ENCODE results near the gene C12orf76.

Gene C12orf76

DNA sequence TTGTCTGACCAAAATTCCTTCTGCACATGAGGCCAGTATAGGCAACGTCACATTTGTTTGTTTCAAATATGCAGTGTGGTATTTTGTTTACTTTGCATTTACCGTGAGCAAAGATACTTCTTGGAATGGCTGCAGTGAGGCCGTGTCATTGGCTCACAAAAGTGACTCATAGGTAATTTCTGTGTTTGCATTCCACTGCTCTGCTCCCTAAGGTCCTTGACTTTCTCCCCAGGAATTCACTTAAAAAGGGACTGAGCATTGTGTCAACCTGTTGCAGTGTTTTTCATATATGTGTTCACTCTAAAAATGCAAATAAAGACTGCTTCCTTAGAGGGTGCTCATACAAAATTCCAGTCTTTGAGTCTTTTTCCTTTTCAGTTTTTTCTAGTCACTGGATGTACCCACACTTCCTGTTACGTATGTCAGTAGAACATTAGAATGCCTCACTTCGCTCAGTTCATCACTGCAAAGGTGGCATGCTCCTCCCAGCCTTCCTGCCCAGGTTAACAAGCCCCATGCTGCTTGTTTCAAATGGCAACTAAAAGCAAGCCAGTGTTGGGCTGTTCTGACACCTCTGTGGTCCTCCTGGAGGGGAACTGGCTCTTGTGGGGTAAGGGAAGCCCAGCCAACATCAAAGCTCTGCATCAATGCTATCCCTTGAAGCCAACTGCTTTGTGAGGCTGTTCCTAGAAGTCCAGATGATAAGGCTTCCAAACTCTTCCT is 9.1 kb downstream of the C12orf76 start:
- TF ChIP-seq, protein P1, sequence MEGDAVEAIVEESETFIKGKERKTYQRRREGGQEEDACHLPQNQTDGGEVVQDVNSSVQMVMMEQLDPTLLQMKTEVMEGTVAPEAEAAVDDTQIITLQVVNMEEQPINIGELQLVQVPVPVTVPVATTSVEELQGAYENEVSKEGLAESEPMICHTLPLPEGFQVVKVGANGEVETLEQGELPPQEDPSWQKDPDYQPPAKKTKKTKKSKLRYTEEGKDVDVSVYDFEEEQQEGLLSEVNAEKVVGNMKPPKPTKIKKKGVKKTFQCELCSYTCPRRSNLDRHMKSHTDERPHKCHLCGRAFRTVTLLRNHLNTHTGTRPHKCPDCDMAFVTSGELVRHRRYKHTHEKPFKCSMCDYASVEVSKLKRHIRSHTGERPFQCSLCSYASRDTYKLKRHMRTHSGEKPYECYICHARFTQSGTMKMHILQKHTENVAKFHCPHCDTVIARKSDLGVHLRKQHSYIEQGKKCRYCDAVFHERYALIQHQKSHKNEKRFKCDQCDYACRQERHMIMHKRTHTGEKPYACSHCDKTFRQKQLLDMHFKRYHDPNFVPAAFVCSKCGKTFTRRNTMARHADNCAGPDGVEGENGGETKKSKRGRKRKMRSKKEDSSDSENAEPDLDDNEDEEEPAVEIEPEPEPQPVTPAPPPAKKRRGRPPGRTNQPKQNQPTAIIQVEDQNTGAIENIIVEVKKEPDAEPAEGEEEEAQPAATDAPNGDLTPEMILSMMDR (IDR thresholded peaks at IDR 0.05; ENCODE audit: low read depth, low read length), result no peak
- no peak for DNase-seq
- Histone ChIP-seq H3K27ac (no peak overlapping the region), H3K27me3 (ENCODE audit: insufficient read depth, low read depth, severe bottlenecking) (no peaks in the 10 kb centered on the region), H3K36me3 (peaks cover 41% of the 10 kb centered on the region), H3K4me3 (ENCODE audit: low read depth, low read length) (no peak overlapping the region), H3K9me3 (ENCODE audit: severe bottlenecking) (no peaks in the 10 kb centered on the region)

DNA sequence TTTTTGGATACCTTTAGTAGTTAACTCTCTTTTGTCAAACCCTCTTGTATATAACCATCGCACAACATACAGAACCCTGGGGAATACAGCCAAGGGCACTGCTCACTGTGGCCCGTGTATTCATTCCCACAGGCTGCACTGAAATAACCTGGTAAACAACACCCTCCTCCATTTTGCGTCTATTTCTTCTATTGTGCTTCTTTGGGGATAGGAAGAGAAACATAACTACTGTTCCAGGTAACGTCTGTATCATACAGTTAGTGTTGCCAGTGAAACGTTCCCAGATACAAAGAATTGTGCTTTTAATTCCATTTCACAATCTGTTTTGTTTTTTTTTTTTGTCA is 9.6 kb downstream of the C12orf76 start:
- Histone ChIP-seq H3K27ac (no peak overlapping the region), H3K36me3 (peaks cover 46% of the 10 kb centered on the region), H3K27me3 (ENCODE audit: insufficient read depth, low read depth, severe bottlenecking) (no peaks in the 10 kb centered on the region), H3K9me3 (ENCODE audit: severe bottlenecking) (no peaks in the 10 kb centered on the region), H3K4me3 (ENCODE audit: low read depth, low read length) (no peak overlapping the region)
- TF ChIP-seq, protein P1 (IDR thresholded peaks at IDR 0.05; ENCODE audit: low read depth, low read length), result no peak
- no peak for DNase-seq

DNA sequence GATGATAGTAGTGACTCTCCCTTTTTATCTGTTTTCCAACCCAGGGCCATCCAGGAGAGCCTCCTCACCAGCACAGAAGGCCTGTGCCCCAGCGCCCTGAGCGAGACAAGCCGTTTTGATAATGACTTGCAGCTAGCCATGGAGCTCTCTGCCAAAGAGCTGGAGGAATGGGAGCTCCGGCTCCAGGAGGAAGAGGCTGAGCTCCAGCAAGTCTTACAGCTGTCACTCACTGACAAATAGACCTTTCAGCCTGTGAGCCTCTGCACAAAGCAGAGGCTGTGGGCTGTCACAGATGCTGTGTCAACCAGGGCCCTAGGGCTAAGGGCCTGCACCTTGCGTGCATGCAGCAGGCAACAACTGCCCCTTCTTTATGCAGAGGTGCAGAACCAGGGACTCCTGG is 11.0 kb downstream of the C12orf76 start:
- Histone ChIP-seq H3K4me3 (ENCODE audit: low read depth, low read length) (no peak overlapping the region), H3K9me3 (ENCODE audit: severe bottlenecking) (no peaks in the 10 kb centered on the region), H3K27me3 (ENCODE audit: insufficient read depth, low read depth, severe bottlenecking) (no peaks in the 10 kb centered on the region), H3K27ac (no peak overlapping the region), H3K36me3 (peaks cover 54% of the 10 kb centered on the region)
- no peak for DNase-seq
- TF ChIP-seq, protein P1 (IDR thresholded peaks at IDR 0.05; ENCODE audit: low read depth, low read length), result no peak

DNA sequence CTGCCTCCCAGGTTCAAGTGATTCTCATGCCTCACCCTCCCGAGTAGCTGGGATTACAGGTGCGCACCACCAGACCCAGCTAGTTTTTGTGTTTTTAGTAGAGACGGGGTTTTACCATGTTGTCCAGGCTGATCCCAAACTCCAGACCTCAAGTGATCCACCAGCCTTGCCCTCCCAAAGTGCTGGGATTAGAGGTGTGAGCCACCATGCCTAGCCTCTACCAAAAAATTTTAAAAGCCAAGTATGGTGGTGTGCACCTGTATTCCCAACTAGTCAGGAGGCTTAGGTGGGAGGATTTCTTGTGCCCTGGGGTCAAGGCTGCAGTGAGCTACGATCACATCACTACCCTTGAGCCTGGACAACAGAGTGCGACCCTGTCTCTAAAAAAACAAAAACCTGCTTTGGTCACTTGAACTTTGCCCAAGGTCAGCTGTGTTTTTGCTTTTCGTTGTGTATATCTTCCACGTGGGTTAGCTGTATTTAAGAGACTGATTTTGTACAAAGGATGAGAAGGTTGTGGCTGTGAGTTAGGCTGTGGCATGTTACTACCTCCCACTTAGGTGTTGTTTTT is 12.7 kb downstream of the C12orf76 start:
- Histone ChIP-seq H3K4me3 (ENCODE audit: low read depth, low read length) (no peak overlapping the region), H3K36me3 (peaks cover 56% of the 10 kb centered on the region), H3K9me3 (ENCODE audit: severe bottlenecking) (no peaks in the 10 kb centered on the region), H3K27me3 (ENCODE audit: insufficient read depth, low read depth, severe bottlenecking) (no peaks in the 10 kb centered on the region), H3K27ac (no peak overlapping the region)
- TF ChIP-seq, protein P1 (IDR thresholded peaks at IDR 0.05; ENCODE audit: low read depth, low read length), result no peak
- DNase-seq, result no peak

DNA sequence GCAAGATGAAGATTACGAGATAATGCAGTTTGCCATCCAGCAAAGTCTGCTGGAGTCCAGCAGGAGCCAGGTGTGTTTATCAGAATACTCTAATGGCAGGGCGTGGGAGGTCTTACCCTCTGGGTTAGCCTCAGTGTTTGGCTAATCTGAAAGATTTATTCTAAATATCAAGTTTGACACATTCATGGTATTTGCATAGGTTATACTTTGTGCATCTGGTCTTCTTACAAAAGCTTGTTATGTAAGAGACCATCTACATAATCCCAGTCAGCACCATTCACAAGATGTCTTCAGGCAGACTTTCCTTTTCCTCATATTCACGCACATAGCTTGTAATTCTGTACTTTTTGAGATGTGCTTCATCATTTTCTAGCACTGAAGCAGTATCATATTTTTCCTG is 14.4 kb downstream of the C12orf76 start:
- Histone ChIP-seq H3K36me3 (peaks cover 70% of the 10 kb centered on the region), H3K9me3 (ENCODE audit: severe bottlenecking) (no peaks in the 10 kb centered on the region), H3K27ac (no peak overlapping the region), H3K4me3 (ENCODE audit: low read depth, low read length) (no peak overlapping the region), H3K27me3 (ENCODE audit: insufficient read depth, low read depth, severe bottlenecking) (no peaks in the 10 kb centered on the region)
- TF ChIP-seq, protein P1 (IDR thresholded peaks at IDR 0.05; ENCODE audit: low read depth, low read length), result no peak
- no peak for DNase-seq

Data from WERI-Rb-1 (cell line).